IMR-90 (cell line): Measurements from ENCODE around the gene GNG7. TPM values are rescaled to one million over a fixed set of nuclear protein-coding genes. Genes with fewer than 3 reads are reported as not detected.
A peak's percentile ranks its signal among the peaks of the same experiment; 100 is the strongest.

Source experiments
- RAD21 ChIP-seq: IDR thresholded peaks from 2 replicates; pipeline ENCODE4 v1.6.1; 2012; ENCODE audit warnings: low read length, improper control_type of control experiment
- polyA plus RNA-seq, 3 experiments: library from polyadenylated mRNA; depleted of rRNA; stranded (reverse); fragments of >200 nt; gene quantifications; 2 replicates each; pipeline ENCODE4 v1.2.3, GENCODE V29; 2012; ENCODE audit warnings: low replicate concordance in 1 of 3
- total RNA-seq: library from RNA; depleted of rRNA; stranded (reverse); fragments of >200 nt; gene quantifications from 2 replicates; pipeline ENCODE4 v1.2.3, GENCODE V29; 2012
- TF ChIP-seq, protein P1 (sequence below): conservative IDR thresholded peaks from 2 replicates; pipeline ENCODE4 v1.5.1; 2012; ENCODE audit warnings: mild to moderate bottlenecking, low read depth, low read length, improper control_type of control experiment

GNG7 gene
- total and polyA plus RNA-seq, 2 of the 4 experiments (the other 2 are of a cell fraction) = under 0.01 to 0.21 TPM

- TF ChIP-seq, protein P1, sequence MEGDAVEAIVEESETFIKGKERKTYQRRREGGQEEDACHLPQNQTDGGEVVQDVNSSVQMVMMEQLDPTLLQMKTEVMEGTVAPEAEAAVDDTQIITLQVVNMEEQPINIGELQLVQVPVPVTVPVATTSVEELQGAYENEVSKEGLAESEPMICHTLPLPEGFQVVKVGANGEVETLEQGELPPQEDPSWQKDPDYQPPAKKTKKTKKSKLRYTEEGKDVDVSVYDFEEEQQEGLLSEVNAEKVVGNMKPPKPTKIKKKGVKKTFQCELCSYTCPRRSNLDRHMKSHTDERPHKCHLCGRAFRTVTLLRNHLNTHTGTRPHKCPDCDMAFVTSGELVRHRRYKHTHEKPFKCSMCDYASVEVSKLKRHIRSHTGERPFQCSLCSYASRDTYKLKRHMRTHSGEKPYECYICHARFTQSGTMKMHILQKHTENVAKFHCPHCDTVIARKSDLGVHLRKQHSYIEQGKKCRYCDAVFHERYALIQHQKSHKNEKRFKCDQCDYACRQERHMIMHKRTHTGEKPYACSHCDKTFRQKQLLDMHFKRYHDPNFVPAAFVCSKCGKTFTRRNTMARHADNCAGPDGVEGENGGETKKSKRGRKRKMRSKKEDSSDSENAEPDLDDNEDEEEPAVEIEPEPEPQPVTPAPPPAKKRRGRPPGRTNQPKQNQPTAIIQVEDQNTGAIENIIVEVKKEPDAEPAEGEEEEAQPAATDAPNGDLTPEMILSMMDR = no peak
- peak; percentile 35; the same call in 1 of the 2 replicates for TF ChIP-seq RAD21
Observed at GRCh38 chr19:2475702-2476450, 226.6 kb downstream of the GNG7 start, which contains the start of gene GADD45B (continued).
